SK-N-SH (cell line): Measurements from ENCODE around the gene SAMD4B. TPM values are rescaled to one million over a fixed set of nuclear protein-coding genes. Genes with fewer than 3 reads are reported as not detected.

Experiments
- CTCF ChIA-PET: fragments of 300-600, 350-600 bp; formaldehyde crosslinking; extraction: SDS; loops from one replicate; lab custom pipeline; 2021; lab: Yijun Ruan, JAX
- POLR2A ChIA-PET: fragments of 350-600 bp; sonication (Branson Sonifier 250); formaldehyde crosslinking; extraction: SDS; loops from one replicate; lab custom pipeline; 2020; ENCODE audit warnings: antibody characterized with exemption, inconsistent platforms; lab: Yijun Ruan, JAX
- DNase-seq: peaks from one replicate; pipeline ENCODE4 v3.0.0; 2012
- H2AFZ ChIP-seq: fragments of 200-600 bp; sonication (generic); 2 replicates; pipeline ENCODE4 v1.8.1; 2016; ENCODE audit warnings: antibody characterized with exemption, mild to moderate bottlenecking, low read depth
- H3F3A ChIP-seq: fragments of 200-600 bp; sonication (generic); replicated peaks from 2 replicates; pipeline ENCODE3; 2016; ENCODE audit warnings: antibody characterized with exemption, mild to moderate bottlenecking; ENCODE audit not compliant: insufficient read depth
- H3K27ac ChIP-seq, 2 experiments: fragments of 200-500 bp in 1 of 2; fragments of 200-600 bp in 1 of 2; sonication (Bioruptor generic) in 1 of 2; sonication (generic), shearing (Covaris generic) in 1 of 2; 2 replicates each; pipeline versions ENCODE4 v1.5.1 to v1.6.1; 2014 to 2016; ENCODE audit warnings: low read depth in 2 of 2, inconsistent platforms in 1 of 2, low read length in 1 of 2, mild to moderate bottlenecking in 1 of 2, mixed read lengths in 1 of 2
- H3K27me3 ChIP-seq: fragments of 200-600 bp; sonication (generic), shearing (Covaris generic); 2 replicates; pipeline ENCODE4 v1.6.1; 2016; ENCODE audit warnings: mixed run types; ENCODE audit not compliant: insufficient read depth
- H3K36me3 ChIP-seq, 2 experiments: fragments of 200-500 bp in 1 of 2; fragments of 200-600 bp in 1 of 2; sonication (Bioruptor generic) in 1 of 2; sonication (generic) in 1 of 2; replicated peaks in 1 of 2; 2 replicates each; pipeline versions ENCODE3 to v1.5.1; 2014 to 2016; ENCODE audit warnings: low read length in 1 of 2, mild to moderate bottlenecking in 1 of 2; ENCODE audit not compliant: insufficient read depth in 2 of 2, control insufficient read depth in 1 of 2
- H3K4me1 ChIP-seq, 2 experiments: fragments of 200-500 bp in 1 of 2; fragments of 200-600 bp in 1 of 2; sonication (Bioruptor generic) in 1 of 2; sonication (generic), shearing (Covaris generic) in 1 of 2; 2 replicates each; pipeline versions ENCODE4 v1.5.1 to v1.6.1; 2014 to 2016; ENCODE audit warnings: low read depth in 1 of 2, low read length in 1 of 2, mixed run types in 1 of 2; ENCODE audit not compliant: insufficient read depth in 2 of 2, control insufficient read depth in 1 of 2
- H3K4me2 ChIP-seq: fragments of 200-600 bp; sonication (generic), shearing (Covaris generic); 2 replicates; pipeline ENCODE4 v1.6.1; 2017; ENCODE audit warnings: mixed run types
- H3K4me3 ChIP-seq, 2 experiments: fragments of 200-500 bp in 1 of 2; fragments of 200-600 bp in 1 of 2; sonication (Bioruptor generic) in 1 of 2; sonication (generic), shearing (Covaris generic) in 1 of 2; 2 replicates each; pipeline versions ENCODE4 v1.5.1 to v1.8.1; 2014 to 2016; ENCODE audit warnings: low read depth in 2 of 2, inconsistent platforms in 1 of 2, low read length in 1 of 2, mild to moderate bottlenecking in 1 of 2, mixed read lengths in 1 of 2, moderate library complexity in 1 of 2
- H3K79me2 ChIP-seq: fragments of 200-600 bp; sonication (generic); 2 replicates; pipeline ENCODE4 v1.8.1; 2017; ENCODE audit warnings: mild to moderate bottlenecking; ENCODE audit not compliant: insufficient read depth
- H3K9ac ChIP-seq: fragments of 200-600 bp; sonication (generic); 2 replicates; pipeline ENCODE4 v1.6.1; 2017; ENCODE audit warnings: mixed run types
- H3K9me2 ChIP-seq: fragments of 200-600 bp; sonication (generic); 2 replicates; pipeline ENCODE4 v1.6.1; 2017; ENCODE audit warnings: mixed run types
- H3K9me3 ChIP-seq: fragments of 200-600 bp; sonication (generic); 2 replicates; pipeline ENCODE4 v1.6.1; 2017; ENCODE audit warnings: mixed run types, mild to moderate bottlenecking, moderate library complexity
- H4K20me1 ChIP-seq: fragments of 200-600 bp; sonication (generic); 2 replicates; pipeline ENCODE4 v1.6.1; 2017; ENCODE audit warnings: mild to moderate bottlenecking, mixed run types; ENCODE audit not compliant: insufficient read depth
- CHD2 ChIP-seq: fragments of 150-350 bp; IDR thresholded peaks from 2 replicates; pipeline ENCODE4 v1.6.1; 2018; ENCODE audit warnings: low read length; ENCODE audit not compliant: partially characterized antibody
- ELF1 ChIP-seq: IDR thresholded peaks from 2 replicates; pipeline ENCODE4 v1.4.0; 2012
- EP300 ChIP-seq, 2 experiments: IDR thresholded peaks; 2 replicates each; pipeline versions ENCODE4 v1.4.0 to v1.6.1; 2012; ENCODE audit warnings: borderline replicate concordance in 1 of 2, low read depth in 1 of 2, low read length in 1 of 2
- FOSL2 ChIP-seq: IDR thresholded peaks from 2 replicates; pipeline ENCODE4 v1.4.0; 2012; ENCODE audit warnings: low read depth, mild to moderate bottlenecking, moderate library complexity, borderline replicate concordance
- FOXJ3 ChIP-seq: sonication (generic); formaldehyde crosslinking; IDR thresholded peaks from 2 replicates; pipeline ENCODE4 v1.5.1; 2020; ENCODE audit warnings: mild to moderate bottlenecking, missing genetic modification reagents
- GATA2 ChIP-seq: sonication (generic); formaldehyde crosslinking; IDR thresholded peaks from 2 replicates; pipeline ENCODE4 v1.5.0; 2020; ENCODE audit warnings: mild to moderate bottlenecking, missing genetic modification reagents
- JUND ChIP-seq: IDR thresholded peaks from 2 replicates; pipeline ENCODE4 v1.4.0; 2012
- MXI1 ChIP-seq: IDR thresholded peaks from 2 replicates; pipeline ENCODE4 v1.6.1; 2012; ENCODE audit warnings: mild to moderate bottlenecking, low read depth, low read length, improper control_type of control experiment
- POLR2AphosphoS5 ChIP-seq: IDR thresholded peaks from 2 replicates; pipeline ENCODE4 v1.6.1; 2012; ENCODE audit warnings: low read depth, low read length
- RAD21 ChIP-seq: IDR thresholded peaks from 2 replicates; pipeline ENCODE4 v1.6.1; 2012; ENCODE audit warnings: mild to moderate bottlenecking, low read length
- RCOR1 ChIP-seq: fragments of 150-350 bp; IDR thresholded peaks from 2 replicates; pipeline ENCODE4 v1.6.1; 2017; ENCODE audit warnings: antibody characterized with exemption, low read length
- RXRA ChIP-seq: IDR thresholded peaks from 2 replicates; pipeline ENCODE4 v1.4.0; 2012; ENCODE audit warnings: low read depth, mild to moderate bottlenecking, borderline replicate concordance
- SIN3A ChIP-seq: IDR thresholded peaks from 2 replicates; pipeline ENCODE4 v1.6.1; 2012; ENCODE audit warnings: low read depth, mild to moderate bottlenecking, low read length, moderate library complexity, borderline replicate concordance
- TAF1 ChIP-seq: IDR thresholded peaks from 2 replicates; pipeline ENCODE4 v1.6.1; 2012; ENCODE audit warnings: low read depth, mild to moderate bottlenecking, low read length, moderate library complexity, borderline replicate concordance
- TCF12 ChIP-seq: IDR thresholded peaks from 2 replicates; pipeline ENCODE4 v1.4.0; 2012
- ZBTB33 ChIP-seq: IDR thresholded peaks from 2 replicates; pipeline ENCODE4 v1.4.0; 2012; ENCODE audit warnings: low read depth, borderline replicate concordance
- WGBS: methylation state at CpG from one replicate; pipeline ENCODE4 v1.1.6; 2017; ENCODE audit warnings: low lambda C conversion rate; 5-methylcytosine and 5-hydroxymethylcytosine counted together
- polyA plus RNA-seq, 3 experiments: library from polyadenylated mRNA; depleted of rRNA; stranded (reverse); fragments of >200 nt; gene quantifications; 2 replicates each; pipeline ENCODE4 v1.2.3, GENCODE V29; 2012
- TF ChIP-seq, protein P1 (sequence below): fragments of 150-350 bp; IDR thresholded peaks from 2 replicates; pipeline ENCODE4 v1.6.1; 2017; ENCODE audit warnings: antibody characterized with exemption, low read length, low read depth, borderline replicate concordance
- TF ChIP-seq, protein P2 (sequence below): IDR thresholded peaks from 2 replicates; pipeline ENCODE4 v1.4.0; 2012; ENCODE audit warnings: low read depth, borderline replicate concordance
- TF ChIP-seq, protein P3 (sequence below): IDR thresholded peaks from 2 replicates; pipeline ENCODE4; 2012

Gene SAMD4B
- polyA plus RNA-seq, 1 of the 3 experiments (the other 2 are of a cell fraction), result 83.0 TPM

DNA sequence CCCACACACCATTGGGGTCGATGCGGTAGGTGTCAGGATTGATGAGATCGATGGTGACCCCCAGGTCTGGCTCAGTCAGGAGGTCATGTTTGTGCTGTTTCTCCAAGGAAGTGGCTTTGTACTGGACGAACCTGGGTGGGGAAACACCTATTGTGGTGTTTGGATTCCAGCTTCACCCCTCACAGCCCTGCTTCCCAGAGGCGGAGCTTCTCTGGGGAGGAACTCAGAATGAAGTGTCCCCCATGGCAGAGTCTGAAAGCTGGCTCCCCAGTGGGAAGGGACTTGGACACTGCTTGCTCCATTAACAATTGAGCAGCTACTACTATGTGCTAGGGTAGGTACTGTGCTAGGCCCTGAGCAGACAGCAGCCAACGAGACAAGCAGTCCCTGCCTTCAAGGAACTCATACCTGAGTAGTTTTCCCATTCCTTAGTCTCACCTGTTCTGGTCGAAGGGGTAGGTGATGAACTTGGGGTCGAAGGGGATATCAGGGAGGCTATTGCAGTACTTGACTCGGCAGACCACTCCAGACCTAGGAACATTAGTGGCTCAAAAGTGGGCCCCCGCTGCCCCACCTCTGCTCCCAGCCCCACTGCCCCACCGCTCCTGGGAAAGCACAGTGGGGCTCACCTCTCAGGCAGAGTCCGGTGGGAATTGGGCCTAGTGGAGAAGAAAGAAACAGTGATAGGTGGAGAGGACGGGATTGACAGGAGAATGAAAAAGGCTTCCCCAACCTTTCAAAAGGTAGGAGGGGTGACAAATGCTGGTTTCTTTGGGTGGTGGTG is 47.6 kb downstream of the SAMD4B start:
- WGBS, result 56% methylated on average over 12 of the region's 13 CpGs

DNA sequence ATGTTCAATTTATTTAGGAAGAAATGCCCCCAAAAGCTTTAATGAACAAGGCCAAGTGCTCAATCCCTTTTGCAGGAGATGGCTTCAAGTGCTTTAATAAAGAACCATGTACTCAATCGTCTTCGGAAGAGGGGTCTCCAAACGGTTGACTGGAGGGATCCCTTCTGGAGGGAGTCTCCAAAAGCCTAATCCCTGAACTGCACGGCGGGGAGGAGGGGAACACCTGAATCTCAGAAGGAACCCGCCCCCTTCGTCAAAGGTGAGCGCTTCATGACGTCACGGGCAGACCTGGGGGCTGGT is 48.2 kb downstream of the SAMD4B start:
- no peak for DNase-seq
- Histone ChIP-seq H4K20me1 (no peaks in the 10 kb centered on the region), H3F3A (peaks cover 6% of the 10 kb centered on the region), H3K9ac (peak overlapping the region; percentile 98), H3K27me3 (no peaks in the 10 kb centered on the region), H3K9me2 (no peaks in the 10 kb centered on the region), H3K4me2 (peak overlapping the region; percentile 81), H3K27ac (peak overlapping the region; percentile 86 to 97), H3K4me1 (peaks cover 5 to 17% of the 10 kb centered on the region in 2 experiments; a peak in 2 of 4 replicates), H3K9me3 (no peaks in the 10 kb centered on the region), H2AFZ (peak overlapping the region; percentile 54; the same call in 1 of the 2 replicates), H3K36me3 (peaks cover 30 to 44% of the 10 kb centered on the region in 2 experiments), H3K79me2 (peaks cover 52% of the 10 kb centered on the region), H3K4me3 (peak overlapping the region; percentile 96 to 98)
- ChIA-PET CTCF (interaction anchor here (0.7 to 4.7 kb wide), 3 partner anchors 12 to 46 kb away, joined by 3 to 53 read pairs (median 9); partner anchors contain the start of genes PLEKHG2 and RPS16), POLR2A (interaction anchor here (0.7 to 2.1 kb wide), 6 partner anchors 8 to 142 kb away, joined by 3 to 18 read pairs (median 5); partner anchors contain the start of genes EID2B and RPS16)
- WGBS, result 1% methylated on average over 6 of the region's 10 CpGs
- TF ChIP-seq, protein P1, sequence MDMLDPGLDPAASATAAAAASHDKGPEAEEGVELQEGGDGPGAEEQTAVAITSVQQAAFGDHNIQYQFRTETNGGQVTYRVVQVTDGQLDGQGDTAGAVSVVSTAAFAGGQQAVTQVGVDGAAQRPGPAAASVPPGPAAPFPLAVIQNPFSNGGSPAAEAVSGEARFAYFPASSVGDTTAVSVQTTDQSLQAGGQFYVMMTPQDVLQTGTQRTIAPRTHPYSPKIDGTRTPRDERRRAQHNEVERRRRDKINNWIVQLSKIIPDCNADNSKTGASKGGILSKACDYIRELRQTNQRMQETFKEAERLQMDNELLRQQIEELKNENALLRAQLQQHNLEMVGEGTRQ, result no peak
- TF ChIP-seq RAD21, result no peak
- no peak for TF ChIP-seq EP300 (IDR thresholded peaks at IDR 0.05; ENCODE audit: borderline replicate concordance in 1 of 2, low read depth in 1 of 2, low read length in 1 of 2)
- no peak for TF ChIP-seq ZBTB33
- TF ChIP-seq JUND, result no peak
- no peak for TF ChIP-seq RCOR1
- no peak for TF ChIP-seq RXRA
- TF ChIP-seq, protein P2, sequence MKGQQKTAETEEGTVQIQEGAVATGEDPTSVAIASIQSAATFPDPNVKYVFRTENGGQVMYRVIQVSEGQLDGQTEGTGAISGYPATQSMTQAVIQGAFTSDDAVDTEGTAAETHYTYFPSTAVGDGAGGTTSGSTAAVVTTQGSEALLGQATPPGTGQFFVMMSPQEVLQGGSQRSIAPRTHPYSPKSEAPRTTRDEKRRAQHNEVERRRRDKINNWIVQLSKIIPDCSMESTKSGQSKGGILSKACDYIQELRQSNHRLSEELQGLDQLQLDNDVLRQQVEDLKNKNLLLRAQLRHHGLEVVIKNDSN, result no peak
- no peak for TF ChIP-seq FOXJ3
- TF ChIP-seq MXI1, result no peak
- TF ChIP-seq TCF12, result no peak
- no peak for TF ChIP-seq FOSL2
- TF ChIP-seq CHD2, result no peak
- no peak for TF ChIP-seq GATA2
- TF ChIP-seq, protein P3, sequence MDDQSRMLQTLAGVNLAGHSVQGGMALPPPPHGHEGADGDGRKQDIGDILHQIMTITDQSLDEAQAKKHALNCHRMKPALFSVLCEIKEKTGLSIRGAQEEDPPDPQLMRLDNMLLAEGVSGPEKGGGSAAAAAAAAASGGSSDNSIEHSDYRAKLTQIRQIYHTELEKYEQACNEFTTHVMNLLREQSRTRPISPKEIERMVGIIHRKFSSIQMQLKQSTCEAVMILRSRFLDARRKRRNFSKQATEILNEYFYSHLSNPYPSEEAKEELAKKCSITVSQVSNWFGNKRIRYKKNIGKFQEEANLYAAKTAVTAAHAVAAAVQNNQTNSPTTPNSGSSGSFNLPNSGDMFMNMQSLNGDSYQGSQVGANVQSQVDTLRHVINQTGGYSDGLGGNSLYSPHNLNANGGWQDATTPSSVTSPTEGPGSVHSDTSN, result no peak
- TF ChIP-seq TAF1, result no peak

More for the DNA sequence above, 47.6 kb downstream of the SAMD4B start:
- ChIA-PET CTCF (interaction anchor here (4.7 kb wide), 1 partner anchor 23 kb away, joined by 53 read pairs; the partner anchor contains the start of gene PLEKHG2), POLR2A (no interaction called here)
- H3K4me1 ChIP-seq, result peaks cover 5 to 17% of the 10 kb centered on the region in 2 experiments; a peak in 2 of 4 replicates
- TF ChIP-seq, protein P1, result no peak
- TF ChIP-seq, protein P2, result no peak
- TF ChIP-seq POLR2AphosphoS5, result no peak
- no peak for TF ChIP-seq ELF1
- TF ChIP-seq SIN3A, result no peak
- TF ChIP-seq, all 33 proteins: peak for 0
- H3K9ac ChIP-seq, result peak overlapping the region; percentile 98
- no peak for DNase-seq
- H3K79me2 ChIP-seq, result peaks cover 49% of the 10 kb centered on the region
- H3K36me3 ChIP-seq, result peaks cover 31 to 50% of the 10 kb centered on the region in 2 experiments
- no peaks in the 10 kb centered on the region for H3K9me3 ChIP-seq
- peak overlapping the region; percentile 86 to 97; a peak in 3 of 4 replicates for H3K27ac ChIP-seq
- no peaks in the 10 kb centered on the region for H4K20me1 ChIP-seq
- H3K4me2 ChIP-seq, result peak overlapping the region; percentile 81
- no peak overlapping the region for H2AFZ ChIP-seq
- peaks cover 11% of the 10 kb centered on the region for H3F3A ChIP-seq
- H3K9me2 ChIP-seq, result no peaks in the 10 kb centered on the region
- no peaks in the 10 kb centered on the region for H3K27me3 ChIP-seq
- H3K4me3 ChIP-seq, result peak overlapping the region; percentile 96 to 98
